Central memory CD8-positive, alpha-beta T cell (primary cell): Measurements from ENCODE around the gene CNTNAP2.

ENCODE experiments used
- ATAC-seq: fragments of 150-1000 bp; cut with Tn5 transposase; replicated peaks from 2 replicates; pipeline ENCODE4 v1.10.0; 2022; ENCODE audit warnings: mild to moderate bottlenecking, moderate FRiP score, moderate number of reproducible peaks; ENCODE audit not compliant: poor library complexity, severe bottlenecking; ENCODE audit errors: extremely low read depth
- DNase-seq, 2 donors: peaks; one replicate each; pipeline ENCODE4 v3.0.0; 2021; ENCODE audit warnings: low spot score in 2 of 2
- H3K27ac Mint-ChIP-seq: one replicate; pipeline ENCODE4 v1.8.0; 2022; ENCODE audit warnings: low read depth, mild to moderate bottlenecking, moderate library complexity, mixed read lengths
- H3K27me3 Mint-ChIP-seq: one replicate; pipeline ENCODE4 v1.8.0; 2022; ENCODE audit warnings: mixed read lengths
- H3K36me3 Mint-ChIP-seq: one replicate; pipeline ENCODE4 v1.8.0; 2022; ENCODE audit warnings: mild to moderate bottlenecking, moderate library complexity, mixed read lengths; ENCODE audit not compliant: insufficient read depth
- H3K4me1 Mint-ChIP-seq: one replicate; pipeline ENCODE4 v1.8.0; 2022; ENCODE audit warnings: mixed read lengths
- H3K4me3 Mint-ChIP-seq: one replicate; pipeline ENCODE4 v1.8.0; 2022; ENCODE audit warnings: mild to moderate bottlenecking, moderate library complexity, mixed read lengths
- H3K9me3 Mint-ChIP-seq: one replicate; pipeline ENCODE4 v1.8.0; 2022; ENCODE audit warnings: mixed read lengths

CNTNAP2 gene

GRCh38 chr7:146412781-146413180, 296.2 kb downstream of the CNTNAP2 start:
- ATAC-seq, result no peak
- no peak overlapping the region for H3K27ac Mint-ChIP-seq

DNA sequence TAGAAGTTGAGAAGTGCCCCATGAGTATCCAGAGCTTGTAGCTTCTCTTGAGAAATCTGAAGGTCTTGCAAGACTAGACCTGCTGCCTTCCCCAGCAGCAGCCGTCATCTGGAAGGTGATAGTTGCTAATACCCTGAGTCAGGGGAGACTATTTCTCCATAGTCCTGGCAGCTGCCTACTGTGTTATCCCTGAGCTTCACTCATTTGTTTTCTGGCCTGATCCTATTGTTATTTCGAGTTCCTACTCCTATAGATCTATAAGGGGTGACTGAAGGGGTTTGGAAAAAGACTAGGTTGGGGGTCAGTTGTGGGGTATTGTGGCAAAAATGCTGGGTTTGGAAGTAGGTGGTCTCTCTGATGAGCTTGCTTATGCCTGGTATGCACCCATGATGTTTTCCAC, 297.8 kb downstream of the CNTNAP2 start:
- H3K27ac Mint-ChIP-seq, result no peak overlapping the region
- H3K4me3 Mint-ChIP-seq, result no peak overlapping the region
- ATAC-seq (no peak), DNase-seq (no peak)
- H3K27me3 Mint-ChIP-seq, result no peaks in the 10 kb centered on the region
- H3K4me1 Mint-ChIP-seq, result no peaks in the 10 kb centered on the region
- H3K36me3 Mint-ChIP-seq, result peaks cover 3% of the 10 kb centered on the region
- H3K9me3 Mint-ChIP-seq, result peaks cover 4% of the 10 kb centered on the region

More at GRCh38 chr7:146412781-146413180, 296.2 kb downstream of the CNTNAP2 start:
- Mint-ChIP-seq H3K4me1 (no peaks in the 10 kb centered on the region), H3K9me3 (peaks cover 4% of the 10 kb centered on the region), H3K27me3 (no peaks in the 10 kb centered on the region), H3K36me3 (peaks cover 3% of the 10 kb centered on the region), H3K4me3 (no peak overlapping the region)
- no peak for DNase-seq

DNA sequence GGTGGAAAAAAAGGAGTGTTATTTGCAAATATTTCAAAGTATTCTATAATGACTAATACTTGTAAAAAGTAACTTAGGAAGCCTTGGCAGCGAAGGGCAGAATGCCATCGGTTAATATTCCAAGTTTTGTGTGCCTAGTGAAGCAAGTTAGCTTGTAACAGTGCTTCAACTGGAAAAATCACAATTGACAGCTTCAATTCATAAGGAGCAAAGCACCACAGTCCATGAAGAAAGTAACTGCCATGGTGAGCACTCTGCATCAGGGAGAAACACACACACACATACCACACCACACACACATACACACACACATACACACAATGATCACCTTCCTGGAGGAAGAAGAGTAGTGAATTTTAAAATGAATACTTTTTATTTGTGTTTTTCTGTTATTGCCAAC, 298.3 kb downstream of the CNTNAP2 start:
- no peaks in the 10 kb centered on the region for H3K4me1 Mint-ChIP-seq
- H3K36me3 Mint-ChIP-seq, result peaks cover 3% of the 10 kb centered on the region
- peaks cover 4% of the 10 kb centered on the region for H3K9me3 Mint-ChIP-seq
- H3K4me3 Mint-ChIP-seq, result no peak overlapping the region
- no peak overlapping the region for H3K27ac Mint-ChIP-seq
- ATAC-seq (no peak), DNase-seq (no peak)
- H3K27me3 Mint-ChIP-seq, result no peaks in the 10 kb centered on the region

DNA sequence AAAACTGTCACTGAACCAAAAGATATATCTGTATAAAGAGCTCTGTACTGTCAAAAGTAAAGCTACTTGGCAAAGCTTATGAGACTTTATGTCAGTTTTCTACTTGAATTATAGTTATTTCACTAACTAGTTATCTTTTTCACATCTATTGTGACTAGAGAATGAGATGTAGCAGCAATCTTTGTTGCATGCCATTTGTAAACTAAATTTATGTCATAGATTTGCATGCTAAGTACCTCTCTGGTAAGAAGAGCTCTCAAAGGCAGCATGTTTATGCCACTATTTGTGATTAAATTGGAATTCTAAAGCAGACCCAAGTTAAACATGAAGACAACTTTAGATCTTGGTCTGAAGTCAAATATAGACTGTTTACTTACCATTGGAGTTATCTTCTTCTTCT, 300.6 kb downstream of the CNTNAP2 start:
- no peaks in the 10 kb centered on the region for H3K27me3 Mint-ChIP-seq
- H3K36me3 Mint-ChIP-seq, result no peaks in the 10 kb centered on the region
- ATAC-seq (no peak), DNase-seq (no peak)
- H3K4me1 Mint-ChIP-seq, result no peaks in the 10 kb centered on the region
- H3K9me3 Mint-ChIP-seq, result peaks cover 6% of the 10 kb centered on the region
- H3K4me3 Mint-ChIP-seq, result no peak overlapping the region
- no peak overlapping the region for H3K27ac Mint-ChIP-seq

GRCh38 chr7:146423446-146423845, 306.8 kb downstream of the CNTNAP2 start:
- Mint-ChIP-seq H3K4me1 (no peaks in the 10 kb centered on the region), H3K36me3 (no peaks in the 10 kb centered on the region), H3K9me3 (peaks cover 6% of the 10 kb centered on the region), H3K27ac (no peak overlapping the region), H3K4me3 (no peak overlapping the region), H3K27me3 (no peaks in the 10 kb centered on the region)
- no peak for ATAC-seq
- DNase-seq, result no peak

DNA sequence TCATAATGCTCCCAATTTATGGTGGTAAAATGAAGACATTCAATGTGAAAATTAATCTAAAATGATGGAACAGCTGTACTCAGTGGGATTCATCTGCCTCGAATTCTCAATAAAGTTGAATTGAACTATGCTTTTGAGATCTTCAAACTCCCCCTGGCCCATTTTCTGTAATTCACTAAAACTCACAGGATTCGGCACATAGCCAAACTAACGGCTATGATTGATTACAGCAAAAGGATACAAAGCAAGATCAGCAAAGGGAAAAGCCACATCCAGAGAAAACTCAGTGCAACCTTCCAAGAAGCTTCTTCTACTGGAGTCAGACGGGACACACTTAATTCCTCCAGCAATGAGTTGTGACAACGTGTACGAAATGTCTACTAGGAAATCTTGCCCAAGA, 307.5 kb downstream of the CNTNAP2 start:
- Mint-ChIP-seq H3K36me3 (no peaks in the 10 kb centered on the region), H3K4me1 (no peaks in the 10 kb centered on the region), H3K27ac (no peak overlapping the region), H3K27me3 (no peaks in the 10 kb centered on the region), H3K9me3 (peaks cover 6% of the 10 kb centered on the region), H3K4me3 (no peak overlapping the region)
- ATAC-seq (no peak), DNase-seq (no peak)

GRCh38 chr7:146433501-146433900, 316.9 kb downstream of the CNTNAP2 start:
- DNase-seq, result no peak
- Mint-ChIP-seq H3K9me3 (peaks cover 5% of the 10 kb centered on the region), H3K4me3 (no peak overlapping the region), H3K4me1 (no peaks in the 10 kb centered on the region), H3K27me3 (no peaks in the 10 kb centered on the region), H3K36me3 (no peaks in the 10 kb centered on the region), H3K27ac (no peak overlapping the region)
- no peak for ATAC-seq

- DNase-seq (no peak), ATAC-seq (no peak)
- Mint-ChIP-seq H3K4me1 (no peaks in the 10 kb centered on the region), H3K4me3 (no peak overlapping the region), H3K36me3 (no peaks in the 10 kb centered on the region), H3K9me3 (peaks cover 14% of the 10 kb centered on the region), H3K27me3 (no peaks in the 10 kb centered on the region), H3K27ac (no peak overlapping the region)
Measured at GRCh38 chr7:146443102-146443501, 326.5 kb downstream of the CNTNAP2 start.

DNA sequence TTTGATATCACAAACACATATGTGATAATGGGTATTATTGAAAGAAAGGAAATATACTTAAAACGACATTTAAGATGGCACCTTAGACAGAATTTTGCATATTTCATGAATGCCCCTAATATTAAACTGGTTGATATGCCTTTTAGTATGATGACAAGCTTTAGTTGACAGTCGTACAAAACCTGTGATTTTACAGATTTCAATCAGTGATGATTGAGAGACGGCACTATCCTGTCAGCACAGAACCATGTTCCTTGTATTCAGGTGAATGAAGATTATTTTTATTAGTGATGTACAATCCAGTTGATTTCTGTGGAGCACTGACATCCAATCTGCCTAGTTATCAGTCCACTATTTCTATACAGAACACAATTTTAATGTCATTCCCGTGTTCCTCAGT, 333.0 kb downstream of the CNTNAP2 start:
- H3K4me1 Mint-ChIP-seq, result no peaks in the 10 kb centered on the region
- DNase-seq, result no peak
- ATAC-seq, result no peak
- no peak overlapping the region for H3K27ac Mint-ChIP-seq
- peaks cover 24% of the 10 kb centered on the region for H3K9me3 Mint-ChIP-seq
- H3K27me3 Mint-ChIP-seq, result no peaks in the 10 kb centered on the region
- no peak overlapping the region for H3K4me3 Mint-ChIP-seq
- H3K36me3 Mint-ChIP-seq, result no peaks in the 10 kb centered on the region

DNA sequence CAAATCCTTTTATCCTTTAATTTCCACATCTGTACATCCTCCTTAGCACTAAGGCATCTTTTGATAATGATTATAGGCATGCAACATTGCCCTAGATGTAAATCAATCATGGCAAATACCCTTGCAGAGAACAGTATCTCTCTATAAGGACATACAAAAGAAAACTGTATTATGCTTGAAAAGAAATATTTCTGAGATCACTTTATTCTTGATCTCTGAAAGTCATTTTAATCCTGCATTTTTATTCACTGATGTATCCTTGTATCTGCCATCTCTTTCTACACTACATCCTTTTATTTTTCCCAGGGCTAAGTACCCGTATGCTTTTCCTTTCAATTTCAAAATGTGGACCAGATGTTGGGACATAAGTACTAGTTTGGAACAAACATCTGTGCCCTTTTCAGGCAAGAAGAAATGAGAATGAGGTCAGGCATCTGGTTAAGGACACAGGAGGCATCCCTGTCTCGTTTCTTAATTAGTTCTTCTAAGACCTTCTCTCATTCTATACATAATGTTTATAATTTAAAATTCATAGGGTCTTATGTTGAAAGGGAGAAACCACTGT, 338.6 kb downstream of the CNTNAP2 start:
- Mint-ChIP-seq H3K4me1 (no peaks in the 10 kb centered on the region), H3K27ac (no peak overlapping the region), H3K9me3 (peaks cover 23% of the 10 kb centered on the region), H3K27me3 (no peaks in the 10 kb centered on the region), H3K4me3 (no peak overlapping the region), H3K36me3 (no peaks in the 10 kb centered on the region)
- DNase-seq (no peak), ATAC-seq (no peak)

- no peak overlapping the region for H3K4me3 Mint-ChIP-seq
- H3K9me3 Mint-ChIP-seq, result peaks cover 18% of the 10 kb centered on the region
- H3K27ac Mint-ChIP-seq, result no peak overlapping the region
- no peaks in the 10 kb centered on the region for H3K4me1 Mint-ChIP-seq
- no peaks in the 10 kb centered on the region for H3K36me3 Mint-ChIP-seq
- DNase-seq, result no peak
- no peaks in the 10 kb centered on the region for H3K27me3 Mint-ChIP-seq
- ATAC-seq, result no peak
Measured at GRCh38 chr7:146479040-146479439, 362.4 kb downstream of the CNTNAP2 start.

DNA sequence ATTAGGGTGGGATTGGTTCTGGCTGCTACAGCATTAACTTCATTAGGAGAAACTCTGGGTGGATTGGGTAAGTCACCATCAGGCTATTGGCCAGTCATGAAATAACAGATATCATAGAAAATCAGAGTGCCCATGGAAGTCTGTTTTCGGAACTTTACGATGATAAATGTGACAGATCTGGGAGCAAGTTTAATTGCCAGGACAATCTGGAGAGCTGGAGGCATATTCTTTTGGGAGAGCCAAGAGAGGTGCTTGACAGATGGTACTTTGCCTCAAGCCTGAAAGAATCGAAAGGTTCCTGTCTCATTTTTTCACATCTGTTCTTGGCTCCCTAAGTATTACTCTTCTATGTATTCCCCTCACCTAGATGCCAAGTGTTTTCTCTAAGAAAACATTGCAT, 369.9 kb downstream of the CNTNAP2 start:
- Mint-ChIP-seq H3K27ac (no peak overlapping the region), H3K9me3 (peaks cover 18% of the 10 kb centered on the region), H3K4me3 (no peak overlapping the region), H3K36me3 (no peaks in the 10 kb centered on the region), H3K27me3 (no peaks in the 10 kb centered on the region), H3K4me1 (no peaks in the 10 kb centered on the region)
- DNase-seq, result no peak
- no peak for ATAC-seq

DNA sequence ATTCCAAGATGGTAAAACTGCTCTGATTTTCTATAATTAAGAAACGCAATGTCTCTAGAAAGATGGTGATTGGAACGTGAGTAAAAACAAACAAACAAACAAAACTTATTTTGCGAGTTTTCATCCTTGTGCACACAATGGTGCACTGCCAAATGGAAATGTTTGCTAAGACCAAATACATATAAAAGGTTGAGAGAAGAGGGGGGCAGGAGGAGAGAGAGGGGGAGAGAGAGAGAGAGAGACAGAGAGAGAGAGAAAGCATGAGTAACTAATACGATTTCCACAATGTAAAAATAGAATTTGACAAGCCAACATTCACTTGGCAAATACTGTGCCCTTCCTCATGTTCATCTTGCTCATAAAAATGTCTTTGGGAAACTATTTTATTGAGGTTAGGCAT, 375.4 kb downstream of the CNTNAP2 start:
- no peak for DNase-seq
- Mint-ChIP-seq H3K27ac (no peak overlapping the region), H3K4me1 (no peaks in the 10 kb centered on the region), H3K27me3 (no peaks in the 10 kb centered on the region), H3K4me3 (no peak overlapping the region), H3K9me3 (peaks cover 34% of the 10 kb centered on the region), H3K36me3 (no peaks in the 10 kb centered on the region)
- no peak for ATAC-seq
